Globus pallidus (tissue), 1 donor: ENCODE measurements around the gene CHST1.

ENCODE experiments used
- DNase-seq: peaks from one replicate; pipeline ENCODE4 v3.0.0-alpha.2; 2015; ENCODE audit warnings: low spot score

CHST1 gene

GRCh38 chr11:45644981-45645889, 20.2 kb downstream of the CHST1 start:
- DNase-seq: no peak

- no peak for DNase-seq
Observed at GRCh38 chr11:45643598-45644260, 21.7 kb downstream of the CHST1 start.

GRCh38 chr11:45641961-45642360, 23.5 kb downstream of the CHST1 start:
- DNase-seq: no peak

GRCh38 chr11:45638051-45638450, 27.4 kb downstream of the CHST1 start:
- no peak for DNase-seq

GRCh38 chr11:45635907-45636306, 29.5 kb downstream of the CHST1 start:
- DNase-seq: no peak

- no peak for DNase-seq
Observed at GRCh38 chr11:45625611-45626010, 39.8 kb downstream of the CHST1 start.

GRCh38 chr11:45624095-45624494, 41.3 kb downstream of the CHST1 start:
- no peak for DNase-seq

- no peak for DNase-seq
Observed at GRCh38 chr11:45622861-45623260, 42.6 kb downstream of the CHST1 start.

GRCh38 chr11:45622283-45622682, 43.1 kb downstream of the CHST1 start:
- no peak for DNase-seq

- DNase-seq: no peak
Observed at GRCh38 chr11:45621588-45621987, 43.8 kb downstream of the CHST1 start.

- no peak for DNase-seq
Observed at GRCh38 chr11:45620243-45620642, 45.2 kb downstream of the CHST1 start.

- DNase-seq: no peak
Observed at GRCh38 chr11:45618897-45619296, 46.5 kb downstream of the CHST1 start.

GRCh38 chr11:45617871-45618601, 47.4 kb downstream of the CHST1 start:
- DNase-seq: no peak

- no peak for DNase-seq
Observed at GRCh38 chr11:45616802-45617549, 48.4 kb downstream of the CHST1 start.

GRCh38 chr11:45615182-45615792, 50.1 kb downstream of the CHST1 start:
- no peak for DNase-seq

- DNase-seq: no peak
Observed at GRCh38 chr11:45614196-45614828, 51.1 kb downstream of the CHST1 start.

- no peak for DNase-seq
Observed at GRCh38 chr11:45610627-45611026, 54.8 kb downstream of the CHST1 start.

GRCh38 chr11:45609902-45610301, 55.5 kb downstream of the CHST1 start:
- no peak for DNase-seq

- no peak for DNase-seq
Observed at GRCh38 chr11:45609337-45609736, 56.1 kb downstream of the CHST1 start.

GRCh38 chr11:45607995-45608394, 57.4 kb downstream of the CHST1 start:
- no peak for DNase-seq
